ENCODE data around the gene KLHDC1. TPM values are rescaled to one million over a fixed set of nuclear protein-coding genes. Genes with fewer than 3 reads are reported as not detected.
A peak's percentile ranks its signal among the peaks of the same experiment; 100 is the strongest.

Gene KLHDC1
- total and polyA plus RNA-seq, 9 of the 15 experiments (the other 6 are each of a cell fraction or from before 2014, with no cell fraction given): 0.08 to 0.41 (median 0.18) TPM

GRCh38 chr14:49767571-49768300 is 74.8 kb downstream of the KLHDC1 start, which contains the start of gene KLHDC2 (continued):
- no peak for TF ChIP-seq MLX (CRISPR knock-in tag; conservative IDR thresholded peaks at IDR 0.05)
- peak; percentile 69; the same call in 1 of the 2 replicates for TF ChIP-seq TFAP4 (CRISPR knock-in tag; IDR thresholded peaks at IDR 0.05; ENCODE audit: borderline replicate concordance)
- peak; percentile 22 for TF ChIP-seq RBBP5 (IDR thresholded peaks at IDR 0.05; ENCODE audit: borderline replicate concordance, insufficient read depth, low read length, poor library complexity, severe bottlenecking)
- TF ChIP-seq ATF7 (IDR thresholded peaks at IDR 0.05): peak; percentile 56
- TF ChIP-seq CREM (IDR thresholded peaks at IDR 0.05; ENCODE audit: low read depth): peak; percentile 77
- no peak for TF ChIP-seq ATF1 (CRISPR knock-in tag; IDR thresholded peaks at IDR 0.05)
- peak; percentile 32; the same call in 1 of the 2 replicates for TF ChIP-seq ATF1 (tag; IDR thresholded peaks at IDR 0.05)
- TF ChIP-seq JUND (IDR thresholded peaks at IDR 0.05; ENCODE audit: borderline replicate concordance, low read depth, low read length): 0 out of 2 replicates have a peak, but pooled peaks have one; percentile 9
- no peak for TF ChIP-seq JUND (tag; IDR thresholded peaks at IDR 0.05; ENCODE audit: borderline replicate concordance, low read depth, low read length)
- TF ChIP-seq ILF3 (IDR thresholded peaks at IDR 0.05; ENCODE audit: borderline replicate concordance): peak; percentile 69; the same call in 1 of the 2 replicates
- peak; percentile 65 for TF ChIP-seq MYC (IDR thresholded peaks at IDR 0.05; ENCODE audit: low read depth, low read length)
- TF ChIP-seq MYC (CRISPR knock-in tag; IDR thresholded peaks at IDR 0.05; ENCODE audit: borderline replicate concordance, low read depth): no peak
- TF ChIP-seq RCOR1 (IDR thresholded peaks at IDR 0.05; ENCODE audit: borderline replicate concordance in 1 of 2, low read depth in 2 of 2, low read length in 2 of 2): no peak
- 0 out of 2 replicates have a peak, but pooled peaks have one; percentile 17 for TF ChIP-seq MBD2 (IDR thresholded peaks at IDR 0.05; ENCODE audit: borderline replicate concordance, low read depth)
- peak; percentile 58; the same call in 1 of the 2 replicates for TF ChIP-seq GABPB1 (CRISPR knock-in tag; IDR thresholded peaks at IDR 0.05)
- TF ChIP-seq POLR2B (IDR thresholded peaks at IDR 0.05; ENCODE audit: low read depth, partially characterized antibody): peak; percentile 36
- TF ChIP-seq ADNP (tag; IDR thresholded peaks at IDR 0.05): no peak
- no peak for TF ChIP-seq ELF4 (CRISPR knock-in tag; IDR thresholded peaks at IDR 0.05)
- peak; percentile 89 for TF ChIP-seq POLR2G (IDR thresholded peaks at IDR 0.05; ENCODE audit: low read depth, low read length)
- no peak for TF ChIP-seq NR4A1 (CRISPR knock-in tag; IDR thresholded peaks at IDR 0.05)
- no peak for TF ChIP-seq NR4A1 (tag; IDR thresholded peaks at IDR 0.05)
- TF ChIP-seq CBX8 (IDR thresholded peaks at IDR 0.05; ENCODE audit: borderline replicate concordance, extremely low read depth, low read depth, low read length, poor library complexity, severe bottlenecking): no peak
- no peak for TF ChIP-seq ZNF77 (CRISPR knock-in tag; IDR thresholded peaks at IDR 0.05)

Measured in K562 (cell line).